AG04449 (cell line): Measurements from ENCODE around the gene CDK5.

Experiments
- CTCF ChIA-PET: fragments of 350-600 bp; formaldehyde crosslinking; extraction: SDS; loops from one replicate; lab custom pipeline; 2021; ENCODE audit warnings: antibody characterized with exemption; lab: Yijun Ruan, JAX
- POLR2A ChIA-PET: fragments of 400-600, 350-600 bp; formaldehyde crosslinking; extraction: SDS; loops from one replicate; lab custom pipeline; 2020; ENCODE audit warnings: antibody characterized with exemption, inconsistent platforms; lab: Yijun Ruan, JAX
- DNase-seq: peaks from one replicate; pipeline ENCODE4 v3.0.0-alpha.2; 2010; ENCODE audit warnings: low read depth, low spot score
- H3K4me3 ChIP-seq: 2 replicates; pipeline ENCODE4 v1.5.1; 2011; ENCODE audit warnings: low read depth, mild to moderate bottlenecking, control low read depth, low read length
- CTCF ChIP-seq: IDR thresholded peaks from one replicate; pipeline ENCODE4 v1.5.1; 2011; ENCODE audit warnings: mild to moderate bottlenecking, moderate library complexity, low read length, control low read depth, inconsistent platforms; ENCODE audit not compliant: insufficient read depth; ENCODE audit errors: missing control alignments

Gene CDK5

GRCh38 chr7:151061213-151062110, 3.8 kb upstream of the CDK5 start:
- DNase-seq, result no peak
- POLR2A ChIA-PET, result interaction anchor here (1.2 to 1.5 kb wide), 3 partner anchors 17 to 33 kb away, joined by 4 to 7 read pairs (median 4); partner anchors contain the start of genes ABCB8 and FASTK
- CTCF ChIA-PET, result interaction anchor here (1.0 to 4.8 kb wide), 7 partner anchors 8 to 52 kb away, joined by 3 to 48 read pairs (median 4); no protein-coding TSS in a partner anchor
- peak overlapping the region; percentile 75 for H3K4me3 ChIP-seq
- no peak for TF ChIP-seq CTCF

GRCh38 chr7:151060416-151061212, 2.9 kb upstream of the CDK5 start:
- CTCF ChIA-PET, result interaction anchor here (0.6 to 4.8 kb wide), 11 partner anchors 8 to 64 kb away, joined by 3 to 48 read pairs (median 4); no protein-coding TSS in a partner anchor
- peak; percentile 14 for TF ChIP-seq CTCF
- H3K4me3 ChIP-seq, result peak overlapping the region; percentile 75
- no peak for DNase-seq
- POLR2A ChIA-PET, result interaction anchor here (1.2 kb wide), 2 partner anchors 20 to 32 kb away, joined by 3 to 4 read pairs; partner anchors contain the start of genes ABCB8 and FASTK

- ChIA-PET CTCF (interaction anchor here (0.6 to 4.8 kb wide), 7 partner anchors 17 to 64 kb away, joined by 3 to 48 read pairs (median 5); no protein-coding TSS in a partner anchor), POLR2A (interaction anchor here (1.2 kb wide), 1 partner anchor 20 kb away, joined by 3 read pairs; the partner anchor contains the start of gene FASTK)
- no peak for TF ChIP-seq CTCF
- no peak for DNase-seq
- peak overlapping the region; percentile 75 for H3K4me3 ChIP-seq
Measured at GRCh38 chr7:151060113-151060415, 2.4 kb upstream of the CDK5 start.

GRCh38 chr7:151059367-151060112, 1.8 kb upstream of the CDK5 start, which contains the start of gene SLC4A2:
TSS of gene SLC4A2 (plus strand) at chr7:151059589. CDS start at chr7:151061988, 2,399 bp downstream.
- TF ChIP-seq CTCF, result peak; percentile 67
- POLR2A ChIA-PET, result interaction anchor here (1.1 to 1.2 kb wide), 2 partner anchors 21 kb away, joined by 3 to 6 read pairs; partner anchors contain the start of gene FASTK
- CTCF ChIA-PET, result interaction anchor here (0.6 to 4.8 kb wide), 10 partner anchors 17 to 65 kb away, joined by 3 to 48 read pairs (median 4); no protein-coding TSS in a partner anchor
- H3K4me3 ChIP-seq, result peak within 1 kb of the TSS; percentile 75
- DNase-seq, result no peak

GRCh38 chr7:151058781-151059366, 1.2 kb upstream of the CDK5 start:
- ChIA-PET POLR2A (interaction anchor here (1.1 to 1.7 kb wide), 2 partner anchors 22 to 31 kb away, joined by 6 to 9 read pairs; partner anchors contain the start of genes ABCB8 and FASTK), CTCF (interaction anchor here (1.0 to 2.4 kb wide), 5 partner anchors 18 to 54 kb away, joined by 3 to 11 read pairs (median 5); no protein-coding TSS in a partner anchor)
- no peak for DNase-seq
- TF ChIP-seq CTCF, result no peak
- H3K4me3 ChIP-seq, result peak overlapping the region; percentile 73
